NCI-H446 (cell line): Measurements from ENCODE around the gene ICA1L.
"Not testable (repeated sequence)": the region's sequence is repeated elsewhere in the genome, so short reads cannot be mapped to it uniquely, and the experiment has no call there.

Experiments used
- DNase-seq, 2 experiments: peaks; one replicate each; lab custom pipeline; 2025; lab: John Stamatoyannopoulos, UW

Gene ICA1L

GRCh38 chr2:202847693-202848524 lies 23.7 kb downstream of the ICA1L start:
- DNase-seq = no peak

GRCh38 chr2:202844656-202845055 lies 26.9 kb downstream of the ICA1L start:
- DNase-seq = no peak

DNA sequence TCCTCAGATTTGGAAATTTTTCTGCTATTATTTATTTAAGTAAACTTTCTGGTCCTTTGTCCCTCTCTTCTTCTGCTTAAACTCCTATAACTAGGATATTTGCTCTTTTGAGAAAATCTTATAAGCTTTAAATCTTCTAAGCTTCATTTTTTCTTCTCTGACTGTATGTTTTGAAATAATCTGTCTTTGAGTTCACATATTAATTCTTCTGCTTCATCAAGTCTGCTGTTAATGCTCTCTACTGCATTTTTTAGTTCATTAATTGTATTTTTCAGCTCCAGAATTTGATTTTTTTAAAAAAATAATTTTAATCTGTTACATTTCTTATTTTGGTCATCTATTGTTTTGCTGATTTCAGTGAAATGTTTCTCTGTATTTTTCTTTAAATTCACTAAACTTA lies 28.9 kb downstream of the ICA1L start:
- no peak for DNase-seq

- DNase-seq = peak in 1 of 2 experiments; percentile 30
Measured at GRCh38 chr2:202841090-202841867, 30.3 kb downstream of the ICA1L start.

DNA sequence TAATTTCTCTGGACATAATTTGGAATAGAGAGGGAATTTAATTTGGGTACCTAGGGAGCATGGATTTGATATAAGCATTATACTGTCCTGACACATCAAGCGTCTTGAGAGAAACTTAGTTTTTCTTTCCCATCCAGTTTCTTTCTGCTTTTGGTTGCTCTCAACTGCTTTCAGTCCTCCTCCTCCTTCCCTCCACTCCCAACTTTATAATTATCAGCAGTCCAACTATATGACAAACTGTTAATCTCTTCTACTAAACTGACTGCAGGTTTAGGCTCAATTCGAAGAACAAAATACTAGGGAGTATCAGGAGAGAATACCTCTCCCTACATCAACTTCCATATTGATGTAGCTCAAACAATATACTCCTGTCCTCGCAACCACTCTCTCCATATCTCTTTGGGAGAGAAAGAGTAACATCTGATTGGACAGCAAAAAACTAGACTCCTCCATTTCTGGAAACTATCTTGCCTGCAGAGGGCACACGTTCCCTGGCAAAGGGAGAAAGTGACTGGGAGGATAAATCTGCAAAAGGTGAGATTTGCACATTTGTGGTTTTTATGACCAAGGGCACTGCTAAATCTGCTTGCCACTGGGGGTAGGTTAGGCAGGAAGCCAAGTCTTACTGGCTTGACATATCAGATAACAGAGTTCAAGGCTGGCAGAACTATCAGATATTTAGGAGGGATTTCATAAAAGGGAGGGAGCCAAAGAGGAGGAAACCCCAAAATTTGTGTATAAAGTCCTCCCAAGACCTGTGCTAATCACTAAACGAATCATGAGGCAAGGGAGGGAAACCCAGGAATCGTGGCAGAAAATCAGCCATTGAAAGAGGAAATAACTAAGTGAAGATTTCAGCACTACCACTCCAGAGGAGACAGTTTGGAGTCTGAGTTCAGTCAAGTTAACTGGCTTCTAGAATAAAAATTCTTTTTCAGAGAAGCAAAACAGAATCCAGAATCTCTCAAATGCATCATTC lies 40.0 kb downstream of the ICA1L start:
- DNase-seq = peak; percentile 2 to 45

GRCh38 chr2:202824901-202825300 lies 46.7 kb downstream of the ICA1L start:
- no peak for DNase-seq

DNA sequence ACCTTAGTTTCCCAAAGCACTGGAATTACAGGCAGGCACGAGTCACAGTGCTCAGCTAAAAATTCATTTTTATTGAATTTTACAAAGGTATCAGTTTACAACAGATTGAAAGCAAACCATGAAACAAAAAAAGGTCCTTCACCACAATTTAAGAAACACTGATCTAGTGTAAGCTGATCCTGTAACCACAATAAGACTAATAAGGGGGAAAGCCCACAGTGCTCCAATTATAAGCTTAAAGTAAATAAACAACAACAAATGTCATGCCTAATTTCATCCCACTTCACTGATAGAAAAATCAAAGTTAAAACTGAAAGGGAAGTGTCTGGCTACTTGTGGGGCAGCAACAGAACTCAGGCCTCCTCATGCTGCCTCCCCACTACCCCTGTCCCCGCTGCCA lies 49.2 kb downstream of the ICA1L start:
- DNase-seq = no peak

- peak; percentile 3 to 55 for DNase-seq
Measured at GRCh38 chr2:202821206-202822160, 50.1 kb downstream of the ICA1L start.

DNA sequence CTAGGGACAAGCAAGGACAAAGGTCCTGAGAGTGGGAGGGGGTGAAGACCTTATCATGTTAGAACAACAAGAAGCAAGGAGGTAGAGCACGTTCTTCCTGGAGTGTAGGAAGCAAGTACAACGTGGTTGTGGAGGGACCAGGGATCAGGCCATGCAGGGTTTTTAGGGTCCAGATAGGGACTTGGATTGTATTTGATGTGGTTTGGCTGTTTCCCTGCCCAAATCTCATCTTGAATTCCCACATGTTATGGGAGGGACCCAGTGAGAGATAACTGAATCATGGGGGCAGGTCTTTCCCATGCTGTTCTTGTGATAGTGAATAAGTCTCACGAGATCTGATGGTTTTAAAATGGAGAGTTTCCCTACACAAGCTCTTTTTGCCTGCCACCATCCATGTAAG lies 53.2 kb downstream of the ICA1L start:
- no peak for DNase-seq

- DNase-seq = no peak
Measured at GRCh38 chr2:202817771-202818170, 53.8 kb downstream of the ICA1L start.

DNA sequence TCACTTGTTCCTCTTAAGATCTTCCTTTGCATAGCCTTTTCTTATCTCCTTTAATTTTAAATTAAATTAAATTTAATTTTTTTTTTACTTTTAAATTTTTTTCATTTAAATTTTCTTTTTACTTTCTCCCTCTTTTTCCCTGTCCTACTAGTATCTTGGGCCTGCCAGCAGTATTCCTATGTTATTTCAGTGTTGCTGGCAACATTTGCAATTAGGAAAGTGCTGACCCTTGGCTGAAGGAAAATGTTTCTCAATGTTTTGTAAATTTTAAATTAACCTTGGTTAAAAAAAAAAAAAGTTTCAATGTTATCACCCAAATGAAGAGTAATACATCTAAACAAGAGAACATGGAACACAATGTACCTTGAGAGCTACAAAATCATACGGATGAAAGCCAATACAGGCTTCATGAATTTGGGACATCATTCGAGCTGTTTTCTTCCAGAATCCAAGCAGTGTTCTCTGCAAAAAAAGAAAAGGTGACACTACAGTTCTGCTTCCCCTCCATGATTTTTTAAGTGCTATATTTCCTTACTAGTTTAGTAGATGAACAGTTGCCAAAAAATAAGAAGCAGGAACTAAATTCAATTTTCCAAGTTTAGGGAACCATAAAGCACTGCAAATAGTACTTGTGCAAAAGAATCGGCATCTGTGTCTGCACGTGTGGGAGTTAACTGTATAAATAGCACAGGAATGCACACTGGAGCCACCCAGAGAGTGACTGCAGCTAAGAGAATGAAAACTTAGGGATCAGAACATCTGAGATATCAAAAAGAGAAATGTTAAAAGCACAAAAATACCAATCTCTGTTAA lies 55.8 kb downstream of the ICA1L start:
- DNase-seq = no peak

DNA sequence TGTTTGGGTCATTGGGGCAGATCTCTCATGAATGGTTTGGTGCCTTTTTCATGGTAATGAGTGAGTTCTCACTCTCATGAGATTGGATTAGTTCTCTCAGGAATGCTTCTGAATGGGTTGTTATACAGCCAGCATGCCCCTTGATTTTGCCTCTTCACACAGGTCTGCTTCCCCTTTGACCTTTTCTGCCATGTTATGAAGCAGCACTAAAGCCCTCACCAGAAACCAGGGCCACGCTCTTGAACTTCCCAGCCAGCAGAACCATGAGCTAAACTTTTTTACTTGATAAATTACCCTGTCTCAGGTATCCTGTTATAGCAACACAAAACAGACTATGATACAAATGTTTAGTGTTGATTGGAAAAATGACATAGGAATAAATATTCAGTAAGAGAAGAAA lies 57.3 kb downstream of the ICA1L start:
- no peak for DNase-seq

DNA sequence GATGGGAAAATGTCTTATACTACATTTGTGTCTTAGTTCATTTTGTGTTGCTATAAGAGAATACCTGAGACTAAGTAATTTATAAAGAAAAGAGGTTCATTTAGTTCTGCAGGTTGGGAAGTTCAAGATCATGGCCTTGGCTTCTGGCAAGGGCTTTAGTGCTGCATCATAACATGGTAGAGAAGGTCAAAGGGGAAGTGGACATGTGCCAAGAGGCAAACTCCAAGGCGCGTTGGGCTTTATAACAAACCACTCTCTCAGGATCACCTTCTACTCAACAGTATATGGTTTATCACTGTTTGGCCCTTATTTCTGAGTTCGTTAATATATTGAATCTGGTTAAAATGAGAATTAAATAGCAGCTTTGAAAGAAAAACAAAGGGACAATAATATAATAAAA lies 58.2 kb downstream of the ICA1L start:
- DNase-seq = no peak

- DNase-seq = no peak
Measured at GRCh38 chr2:202808754-202809153, 62.8 kb downstream of the ICA1L start.

GRCh38 chr2:202807431-202808138 lies 64.0 kb downstream of the ICA1L start:
- peak; percentile 2 to 79 for DNase-seq

GRCh38 chr2:202805911-202806310 lies 65.7 kb downstream of the ICA1L start:
- not testable (repeated sequence) for DNase-seq

DNA sequence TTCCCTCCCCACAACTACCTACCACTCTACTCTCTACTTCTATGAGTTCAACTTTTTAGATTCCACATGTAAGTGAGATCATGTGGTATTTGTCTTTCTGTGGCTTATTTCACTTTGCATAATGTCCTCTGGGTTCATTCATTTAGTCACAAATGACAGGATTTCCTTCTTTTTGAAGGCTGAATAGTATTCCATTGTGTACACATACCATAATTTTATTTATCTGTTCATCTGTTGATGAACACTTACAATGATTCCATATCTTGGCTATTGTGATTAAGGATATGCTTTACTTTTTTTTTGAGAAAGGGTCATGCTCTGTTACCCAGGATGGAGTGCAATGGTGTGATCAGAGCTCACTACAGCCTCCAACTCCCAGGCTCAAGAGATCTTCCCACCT lies 73.6 kb downstream of the ICA1L start:
- no peak for DNase-seq

DNA sequence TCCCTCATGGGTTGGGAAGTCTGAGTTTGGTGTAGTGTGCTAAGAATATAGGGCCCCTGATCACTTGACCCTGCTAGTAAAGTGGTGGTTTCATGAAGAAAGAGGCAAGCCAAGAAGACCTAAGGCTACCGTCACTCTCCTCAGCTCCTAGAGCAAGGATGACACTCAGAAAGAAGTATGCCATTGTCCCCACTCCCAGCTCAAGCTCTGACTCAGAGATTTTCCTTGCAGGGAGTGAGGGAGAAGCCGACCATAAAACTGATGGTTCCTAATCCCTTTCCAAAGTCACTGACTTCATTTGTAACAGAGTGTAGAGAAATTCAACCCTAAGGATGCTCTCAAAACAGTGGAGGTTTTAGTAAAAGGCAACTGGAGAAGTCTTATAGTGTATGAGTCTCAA lies 80.9 kb downstream of the ICA1L start:
- DNase-seq = no peak

DNA sequence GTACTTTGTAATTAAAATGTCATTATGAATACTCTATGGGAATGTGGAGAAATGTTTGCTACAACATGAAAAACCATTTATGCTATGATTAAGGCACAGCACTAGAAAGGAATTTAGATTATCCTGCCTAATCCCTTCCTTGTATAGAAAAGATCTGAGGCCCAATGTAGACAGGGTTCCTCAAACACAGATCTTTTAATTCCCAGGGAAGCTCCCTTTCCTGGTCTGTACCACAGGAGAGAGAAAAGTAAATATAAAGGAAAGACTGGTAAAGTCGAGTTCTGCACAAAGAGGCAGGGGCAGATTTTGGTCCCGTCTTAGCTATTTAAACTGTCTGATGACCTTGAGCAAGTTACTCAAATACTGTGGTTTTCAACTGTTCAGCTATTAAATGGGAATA lies 84.7 kb downstream of the ICA1L start:
- DNase-seq = no peak
